HG03442 (cell line): ENCODE measurements around the gene TMOD1.

Experiments
- ATAC-seq: cut with Tn5 transposase; IDR thresholded peaks from one replicate; pipeline ENCODE4 v1.9.1; 2021; ENCODE audit warnings: mild to moderate bottlenecking, moderate library complexity; ENCODE audit not compliant: unreplicated experiment

Gene TMOD1

DNA sequence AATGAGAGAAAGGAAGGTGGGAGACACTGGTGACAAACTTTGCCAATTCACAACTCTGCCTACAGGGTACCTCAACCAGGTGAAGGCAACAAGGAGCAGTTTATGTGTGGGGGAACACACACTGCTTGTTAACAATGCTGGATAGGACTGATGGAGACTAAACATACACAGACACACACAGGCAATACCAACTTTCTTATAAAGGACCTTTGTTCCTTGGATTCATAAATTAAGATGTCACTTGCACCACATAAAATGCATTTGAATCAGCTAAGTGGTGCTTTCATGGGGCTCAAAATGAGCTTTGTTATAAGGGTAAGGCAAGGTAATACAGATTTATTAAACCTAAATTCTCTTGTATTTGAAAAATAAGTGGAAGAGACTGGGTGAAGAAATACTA lies 127.7 kb downstream of the TMOD1 start:
- no peak for ATAC-seq

GRCh38 chr9:97630591-97630990 lies 129.1 kb downstream of the TMOD1 start:
- no peak for ATAC-seq

GRCh38 chr9:97632248-97632984 lies 130.9 kb downstream of the TMOD1 start:
- peak; percentile 5 for ATAC-seq

- peak; percentile 84 for ATAC-seq
Measured at GRCh38 chr9:97632985-97633858, 131.8 kb downstream of the TMOD1 start, which contains the start of the genes NCBP1 and TSTD2. Gene NCBP1 (plus strand): TSS chr9:97633821. CDS start chr9:97633882, 61 bp downstream. Gene TSTD2 (minus strand): TSS chr9:97633368. CDS start chr9:97627562, 5,806 bp downstream.

DNA sequence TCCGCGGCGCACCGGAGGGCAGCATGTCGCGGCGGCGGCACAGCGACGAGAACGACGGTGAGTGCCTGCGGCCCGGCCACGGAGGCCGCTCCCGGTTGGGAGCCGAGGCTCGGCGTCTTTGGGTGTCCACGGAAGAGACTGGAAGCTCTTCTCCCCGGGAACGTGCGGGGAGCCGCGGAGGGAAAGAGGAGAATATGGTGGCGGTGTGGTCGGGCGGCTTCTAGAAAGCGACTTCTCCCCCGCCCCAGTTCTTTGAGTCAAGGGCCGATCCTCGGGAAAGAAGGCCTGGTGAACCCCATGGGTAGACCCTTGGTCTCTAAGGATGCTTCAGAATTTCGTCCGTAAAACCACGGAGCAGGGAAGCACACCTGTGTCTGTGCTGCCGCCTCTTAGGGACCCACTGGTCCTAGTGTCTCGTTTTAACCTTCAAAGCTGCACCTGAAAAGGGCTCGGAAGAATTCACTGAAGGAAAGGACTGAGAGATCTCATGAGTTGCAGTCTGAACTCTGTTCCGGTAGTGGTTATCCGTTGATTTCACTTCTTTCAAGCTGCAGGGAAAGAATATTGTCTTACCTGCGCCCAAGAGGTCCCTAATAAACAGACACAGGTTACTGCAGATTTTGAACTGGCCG lies 132.5 kb downstream of the TMOD1 start:
- no peak for ATAC-seq

DNA sequence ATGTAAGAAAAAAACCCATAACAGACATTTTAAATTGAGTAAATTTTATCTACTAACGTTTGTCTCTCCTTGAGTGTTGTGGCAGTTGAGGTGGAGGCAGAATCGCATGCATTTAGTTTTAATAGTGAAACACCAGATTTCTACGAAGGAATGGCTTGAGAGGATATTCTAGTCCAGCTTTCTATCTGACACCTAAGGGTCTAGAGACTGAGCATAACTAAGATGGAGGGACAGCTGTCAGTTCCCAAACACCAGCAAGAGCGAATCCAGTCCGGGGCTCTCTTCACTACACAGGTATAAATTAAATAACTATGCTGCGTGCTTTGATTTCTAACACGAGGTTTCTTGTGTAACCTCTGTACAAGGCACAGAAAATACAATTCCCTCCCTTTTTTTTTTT lies 133.6 kb downstream of the TMOD1 start:
- ATAC-seq, result no peak

DNA sequence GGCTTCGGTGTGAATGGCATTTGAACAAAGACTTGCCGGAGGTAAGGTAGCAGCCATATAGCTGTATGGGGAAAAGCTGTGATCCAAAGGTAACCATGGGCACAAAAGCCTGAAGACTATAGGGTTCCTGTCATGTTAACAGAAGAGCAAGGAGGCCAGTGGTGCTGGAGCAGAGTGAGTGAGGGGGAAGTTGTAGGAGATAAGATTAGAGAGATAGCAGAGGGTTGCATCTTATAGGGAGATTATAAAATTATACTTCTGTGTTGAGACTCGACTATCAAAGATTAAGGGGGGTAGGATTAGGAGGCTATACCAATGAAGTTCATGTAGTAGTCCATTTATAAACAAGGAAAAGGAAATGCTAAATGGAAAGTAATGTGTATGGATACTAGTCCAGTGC lies 135.4 kb downstream of the TMOD1 start:
- no peak for ATAC-seq

GRCh38 chr9:97638666-97639065 lies 137.2 kb downstream of the TMOD1 start:
- ATAC-seq, result no peak

DNA sequence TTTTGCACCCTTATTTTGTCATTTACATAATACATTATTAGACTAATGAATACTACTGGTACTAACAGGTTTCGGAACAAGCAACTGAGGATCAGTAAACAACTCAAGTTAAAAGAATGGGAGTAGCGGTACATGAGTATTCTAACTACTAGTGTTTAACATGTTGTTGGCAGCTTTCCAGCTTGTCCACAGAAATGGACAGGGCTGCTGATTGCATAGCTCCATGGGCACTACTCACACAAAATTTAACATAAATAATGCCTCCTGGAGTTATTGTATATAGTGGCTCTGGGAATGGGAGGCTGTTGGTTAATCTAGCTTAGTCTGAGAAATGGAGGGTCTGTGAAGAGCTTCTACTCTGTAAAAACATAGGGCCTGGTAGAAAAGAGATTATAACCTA lies 138.9 kb downstream of the TMOD1 start:
- ATAC-seq, result no peak

- no peak for ATAC-seq
Measured at GRCh38 chr9:97645720-97646119, 144.3 kb downstream of the TMOD1 start.

- no peak for ATAC-seq
Measured at GRCh38 chr9:97647996-97648395, 146.5 kb downstream of the TMOD1 start.
